NOMO-1 (cell line): Measurements from ENCODE around the gene SRC.

Experiments
- DNase-seq, 2 experiments: peaks; one replicate each; lab custom pipeline; 2025; ENCODE audit not compliant: unreplicated experiment in 2 of 2; lab: John Stamatoyannopoulos, UW

Gene SRC

GRCh38 chr20:37445041-37445440 is 99.1 kb downstream of the SRC start:
- DNase-seq, result no peak

GRCh38 chr20:37446286-37447032 is 100.5 kb downstream of the SRC start:
- DNase-seq, result no peak

GRCh38 chr20:37447688-37448087 is 101.7 kb downstream of the SRC start:
- DNase-seq, result no peak

GRCh38 chr20:37449276-37449675 is 103.3 kb downstream of the SRC start:
- DNase-seq, result no peak

GRCh38 chr20:37450344-37450743 is 104.4 kb downstream of the SRC start:
- DNase-seq, result no peak

- no peak for DNase-seq
Measured at GRCh38 chr20:37451616-37452015, 105.7 kb downstream of the SRC start.

- no peak for DNase-seq
Measured at GRCh38 chr20:37452236-37452635, 106.3 kb downstream of the SRC start.

- no peak for DNase-seq
Measured at GRCh38 chr20:37453288-37453687, 107.3 kb downstream of the SRC start.

- no peak for DNase-seq
Measured at GRCh38 chr20:37453836-37454235, 107.9 kb downstream of the SRC start.

GRCh38 chr20:37454636-37455385 is 108.9 kb downstream of the SRC start:
- no peak for DNase-seq
